22Rv1 (cell line): ENCODE results near the gene CFL2.
"Not testable (repeated sequence)": the region's sequence is repeated elsewhere in the genome, so short reads cannot be mapped to it uniquely, and the experiment has no call there.

ENCODE experiments used
- H3K27ac ChIP-seq: fragments of 450-650 bp; 2 replicates; pipeline ENCODE4 v1.5.1; 2017
- ZFX ChIP-seq: fragments of 450-650 bp; IDR thresholded peaks from 2 replicates; pipeline ENCODE4 v1.6.1; 2017; ENCODE audit warnings: antibody characterized with exemption, borderline replicate concordance
- TF ChIP-seq, protein P1 (sequence below): fragments of 450-650 bp; IDR thresholded peaks from 2 replicates; pipeline ENCODE4 v1.5.1; 2017; ENCODE audit warnings: mild to moderate bottlenecking

The CFL2 gene

GRCh38 chr14:34710744-34711143 lies 3.6 kb downstream of the CFL2 start:
- TF ChIP-seq, protein P1, sequence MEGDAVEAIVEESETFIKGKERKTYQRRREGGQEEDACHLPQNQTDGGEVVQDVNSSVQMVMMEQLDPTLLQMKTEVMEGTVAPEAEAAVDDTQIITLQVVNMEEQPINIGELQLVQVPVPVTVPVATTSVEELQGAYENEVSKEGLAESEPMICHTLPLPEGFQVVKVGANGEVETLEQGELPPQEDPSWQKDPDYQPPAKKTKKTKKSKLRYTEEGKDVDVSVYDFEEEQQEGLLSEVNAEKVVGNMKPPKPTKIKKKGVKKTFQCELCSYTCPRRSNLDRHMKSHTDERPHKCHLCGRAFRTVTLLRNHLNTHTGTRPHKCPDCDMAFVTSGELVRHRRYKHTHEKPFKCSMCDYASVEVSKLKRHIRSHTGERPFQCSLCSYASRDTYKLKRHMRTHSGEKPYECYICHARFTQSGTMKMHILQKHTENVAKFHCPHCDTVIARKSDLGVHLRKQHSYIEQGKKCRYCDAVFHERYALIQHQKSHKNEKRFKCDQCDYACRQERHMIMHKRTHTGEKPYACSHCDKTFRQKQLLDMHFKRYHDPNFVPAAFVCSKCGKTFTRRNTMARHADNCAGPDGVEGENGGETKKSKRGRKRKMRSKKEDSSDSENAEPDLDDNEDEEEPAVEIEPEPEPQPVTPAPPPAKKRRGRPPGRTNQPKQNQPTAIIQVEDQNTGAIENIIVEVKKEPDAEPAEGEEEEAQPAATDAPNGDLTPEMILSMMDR, result no peak
- no peak for TF ChIP-seq ZFX
- H3K27ac ChIP-seq, result no peak overlapping the region

DNA sequence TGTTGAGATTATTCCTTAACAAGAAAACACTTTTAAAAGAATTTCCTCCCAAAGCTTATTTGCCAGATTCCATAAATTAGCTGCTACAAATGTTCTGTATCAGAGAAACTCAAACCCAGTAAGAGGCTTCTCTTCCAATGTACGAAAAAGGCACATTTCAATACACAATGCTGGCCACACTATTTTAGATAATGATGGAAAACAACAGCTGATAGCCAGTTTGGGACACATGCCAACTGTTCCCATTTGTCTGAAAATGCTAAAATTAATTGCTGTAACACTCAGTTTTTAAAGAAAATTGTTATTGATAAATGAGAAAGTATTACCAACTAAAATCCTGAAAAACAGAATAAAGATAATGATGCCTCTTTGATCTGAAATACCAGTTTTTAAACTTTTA lies 4.4 kb downstream of the CFL2 start:
- no peak overlapping the region for H3K27ac ChIP-seq

GRCh38 chr14:34707722-34708121 lies 6.7 kb downstream of the CFL2 start:
- H3K27ac ChIP-seq, result no peak overlapping the region
- TF ChIP-seq, protein P1, result no peak
- no peak for TF ChIP-seq ZFX

More for the DNA sequence above, 4.4 kb downstream of the CFL2 start:
- no peak for TF ChIP-seq ZFX
- TF ChIP-seq, protein P1, result no peak

DNA sequence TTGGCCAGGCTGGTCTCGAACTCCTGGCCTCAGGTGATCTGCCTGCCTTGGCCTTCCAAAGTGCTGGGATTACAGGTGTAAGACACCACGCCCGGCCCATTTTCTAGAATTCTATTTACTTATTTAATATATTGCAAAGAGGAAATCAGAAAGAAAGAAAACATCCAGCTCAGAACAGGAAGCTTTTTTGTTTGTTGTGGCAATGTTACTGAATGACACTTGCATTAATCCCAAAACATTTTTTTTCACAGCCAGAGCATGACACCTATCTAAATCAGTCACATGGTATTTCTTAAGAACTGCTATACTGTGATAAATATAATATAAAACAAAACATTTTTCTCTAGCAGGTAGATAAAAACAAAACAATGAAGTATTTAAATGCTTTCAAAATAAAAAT lies 12.6 kb downstream of the CFL2 start:
- TF ChIP-seq, protein P1, result no peak
- no peak for TF ChIP-seq ZFX
- no peak overlapping the region for H3K27ac ChIP-seq

- peak overlapping the region; percentile 60 for H3K27ac ChIP-seq
Observed at GRCh38 chr14:34700622-34701130, 13.7 kb downstream of the CFL2 start.

DNA sequence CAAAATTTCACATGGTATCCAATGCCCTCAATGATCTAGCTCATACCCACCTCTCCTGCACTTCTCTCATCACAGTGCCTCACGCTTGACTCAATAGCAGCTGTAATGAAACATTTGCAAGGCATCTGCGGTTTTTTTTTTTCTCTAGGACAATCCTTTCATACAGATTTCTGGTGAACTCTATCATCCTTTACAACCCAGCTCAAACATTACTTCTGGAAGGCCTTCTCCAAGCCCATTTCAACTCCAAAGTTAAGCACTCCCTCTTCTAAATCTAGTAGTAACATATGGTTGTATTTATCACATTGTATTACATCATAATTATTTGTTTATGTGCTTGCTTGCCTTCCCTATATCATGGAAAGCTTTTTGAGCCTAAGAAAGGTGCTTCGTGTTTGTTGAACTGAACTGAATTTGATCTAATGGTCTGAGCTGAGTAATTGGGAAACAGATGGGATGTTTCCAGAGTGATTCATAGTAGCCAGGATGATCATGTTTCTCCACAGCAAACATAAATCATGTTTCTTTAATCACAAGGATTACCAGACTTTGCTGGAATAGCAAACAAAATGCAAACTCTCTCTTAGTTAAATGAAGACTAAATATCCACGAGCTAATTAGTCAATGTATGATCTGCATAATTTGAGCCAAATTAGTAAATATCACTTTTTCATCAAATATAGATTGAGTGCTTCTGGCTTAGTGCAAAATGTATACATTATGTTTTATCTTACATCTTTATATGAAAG lies 14.3 kb downstream of the CFL2 start:
- TF ChIP-seq ZFX, result no peak
- H3K27ac ChIP-seq, result peak overlapping the region; percentile 60

More at GRCh38 chr14:34700622-34701130, 13.7 kb downstream of the CFL2 start:
- TF ChIP-seq, protein P1, result no peak
- no peak for TF ChIP-seq ZFX

DNA sequence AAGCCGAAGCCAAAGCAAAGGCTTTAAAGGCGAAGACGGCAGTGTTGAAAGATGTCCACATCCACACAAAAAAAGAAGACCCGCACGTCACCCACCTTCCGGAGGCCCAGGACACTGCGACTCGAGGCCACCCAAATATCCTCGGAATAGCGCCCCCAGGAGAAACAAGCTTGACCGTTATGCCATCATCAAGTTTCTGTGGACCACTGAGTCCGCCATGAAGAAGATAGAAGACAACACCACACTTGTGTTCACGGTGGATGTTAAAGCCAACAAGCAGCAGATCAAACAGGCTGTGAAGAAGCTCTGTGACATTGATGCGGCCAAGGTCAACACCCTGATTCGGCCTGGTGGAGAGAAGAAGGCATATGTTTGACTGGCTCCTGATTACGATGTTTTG lies 20.2 kb downstream of the CFL2 start:
- TF ChIP-seq, protein P1, result 0 out of 2 replicates have a peak, but pooled peaks have one; percentile 7
- not testable (repeated sequence) for H3K27ac ChIP-seq
